HG02852 (cell line): Measurements from ENCODE around the gene PIP4K2C.
A peak's percentile ranks its signal among the peaks of the same experiment; 100 is the strongest.
"Not testable (repeated sequence)": the region's sequence is repeated elsewhere in the genome, so short reads cannot be mapped to it uniquely, and the experiment has no call there.

ENCODE experiments used
- ATAC-seq: cut with Tn5 transposase; IDR thresholded peaks from one replicate; pipeline ENCODE4 v1.9.1; 2021; ENCODE audit warnings: mild to moderate bottlenecking, moderate library complexity; ENCODE audit not compliant: unreplicated experiment

PIP4K2C gene

GRCh38 chr12:57632958-57633840 is 42.2 kb downstream of the PIP4K2C start, which contains the start of gene B4GALNT1:
TSS of gene B4GALNT1 (minus strand) at chr12:57633201. CDS start at chr12:57632132, 1,069 bp downstream.
- ATAC-seq = peak; percentile 70

GRCh38 chr12:57636731-57637130 is 45.7 kb downstream of the PIP4K2C start:
- not testable (repeated sequence) for ATAC-seq

- ATAC-seq = no peak
Measured at GRCh38 chr12:57637364-57637763, 46.4 kb downstream of the PIP4K2C start.

GRCh38 chr12:57638096-57638495 is 47.1 kb downstream of the PIP4K2C start:
- no peak for ATAC-seq

DNA sequence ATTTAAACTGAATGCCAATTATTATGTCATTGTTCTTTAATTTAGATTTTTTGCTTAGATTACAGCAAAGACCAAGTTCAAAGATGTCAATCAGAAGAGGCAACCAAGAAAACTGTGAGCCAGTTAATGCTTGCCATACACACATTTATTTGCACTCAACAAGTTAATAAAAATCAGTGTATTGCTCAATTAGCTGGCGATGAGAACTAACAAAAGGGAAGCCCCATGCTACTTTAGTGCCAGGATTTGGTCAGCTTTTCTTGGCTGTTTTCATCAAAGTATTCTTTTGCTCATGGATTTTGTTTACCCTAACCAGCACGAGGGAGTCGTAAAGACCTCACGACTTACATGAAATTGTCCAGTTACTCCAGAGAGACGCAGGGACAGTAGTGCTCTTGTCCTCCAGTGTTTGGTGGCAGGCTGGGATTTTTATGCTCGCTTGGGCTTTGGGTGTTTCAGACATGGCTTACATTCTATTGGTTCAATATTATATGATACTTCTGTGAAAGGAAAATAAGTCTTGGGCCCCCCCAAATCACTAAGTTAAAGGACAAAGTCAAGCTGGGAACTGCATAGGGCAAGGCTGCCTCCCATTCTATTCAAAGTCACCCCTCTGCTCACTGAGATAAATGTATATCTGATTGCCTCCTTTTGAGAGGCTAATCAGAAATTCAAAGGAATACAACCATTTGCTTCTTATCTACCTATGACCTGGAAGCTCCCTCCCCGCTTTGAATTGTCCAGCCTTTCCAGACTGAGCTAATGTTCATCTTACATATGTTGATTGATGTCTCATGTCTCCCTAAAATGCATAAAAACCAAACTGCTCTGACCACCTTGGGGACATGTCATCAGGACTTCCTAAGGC is 49.4 kb downstream of the PIP4K2C start:
- no peak for ATAC-seq

- no peak for ATAC-seq
Measured at GRCh38 chr12:57641699-57642442, 50.9 kb downstream of the PIP4K2C start.

GRCh38 chr12:57645990-57646658 is 55.1 kb downstream of the PIP4K2C start:
- not testable (repeated sequence) for ATAC-seq

DNA sequence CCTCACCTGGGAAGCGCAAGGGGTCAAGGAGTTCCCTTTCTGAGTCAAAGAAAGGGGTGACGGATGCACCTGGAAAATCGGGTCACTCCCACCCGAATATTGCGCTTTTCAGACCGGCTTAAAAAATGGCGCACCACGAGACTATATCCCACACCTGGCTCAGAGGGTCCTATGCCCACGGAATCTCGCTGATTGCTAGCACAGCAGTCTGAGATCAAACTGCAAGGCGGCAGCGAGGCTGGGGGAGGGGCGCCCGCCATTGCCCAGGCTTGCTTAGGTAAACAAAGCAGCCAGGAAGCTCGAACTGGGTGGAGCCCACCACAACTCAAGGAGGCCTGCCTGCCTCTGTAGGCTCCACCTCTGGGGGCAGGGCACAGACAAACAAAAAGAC is 55.7 kb downstream of the PIP4K2C start:
- not testable (repeated sequence) for ATAC-seq
